ENCODE measurements around the gene THUMPD2.

THUMPD2 gene

DNA sequence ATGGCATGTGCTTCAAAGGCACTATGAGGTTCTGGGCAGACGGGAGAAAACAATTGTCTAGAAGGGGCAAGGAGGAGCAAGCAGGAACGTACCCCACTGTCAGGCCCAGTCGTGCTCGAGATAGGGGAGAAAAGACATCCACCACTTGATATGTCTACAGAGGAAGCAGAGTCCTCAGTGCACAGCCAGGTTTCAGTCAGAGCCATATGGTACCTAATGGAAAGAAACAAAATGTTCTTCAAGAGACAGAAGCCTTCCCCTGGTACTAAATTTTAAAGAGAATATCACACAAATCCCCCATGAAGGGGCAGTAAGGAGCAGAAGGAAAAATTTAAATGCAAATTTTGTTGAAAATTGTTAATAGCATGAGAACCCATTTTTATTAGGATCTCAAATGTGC is 21.9 kb downstream of the THUMPD2 start:
- Histone ChIP-seq H3K4me1 (ENCODE audit: control insufficient read depth, insufficient read depth, low read length) (no peaks in the 10 kb centered on the region), H3K9me3 (ENCODE audit: control insufficient read depth, insufficient read depth, low read length) (no peaks in the 10 kb centered on the region), H3K9ac (ENCODE audit: low read depth, low read length) (no peak overlapping the region), H3K27ac (ENCODE audit: low read depth, low read length) (no peak overlapping the region), H3K4me3 (ENCODE audit: low read depth, low read length) (no peak overlapping the region), H3K36me3 (ENCODE audit: control insufficient read depth, insufficient read depth, low read length) (peaks cover 98% of the 10 kb centered on the region), H3K27me3 (ENCODE audit: control insufficient read depth, insufficient read depth, low read length) (no peaks in the 10 kb centered on the region)

DNA sequence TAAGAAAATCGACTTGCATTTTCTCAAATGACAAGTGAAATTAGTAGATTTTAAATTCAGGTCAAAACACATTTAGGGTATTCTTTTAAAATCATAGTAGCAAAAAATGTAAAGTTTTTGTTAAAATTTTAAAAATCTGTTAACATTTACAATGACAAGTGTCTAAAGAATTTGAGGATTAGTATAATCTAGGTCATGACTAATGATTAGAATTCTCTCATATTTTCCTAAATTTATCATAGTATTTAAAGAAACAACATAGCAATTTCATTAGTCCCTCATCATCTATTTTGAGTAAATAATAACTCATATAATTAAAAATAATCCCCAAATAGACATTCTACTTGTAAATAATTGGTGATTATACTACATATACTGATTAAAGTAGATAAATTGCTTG is 23.6 kb downstream of the THUMPD2 start:
- Histone ChIP-seq H3K36me3 (ENCODE audit: control insufficient read depth, insufficient read depth, low read length) (peaks cover 98% of the 10 kb centered on the region), H3K27ac (ENCODE audit: low read depth, low read length) (no peak overlapping the region), H3K4me3 (ENCODE audit: low read depth, low read length) (no peak overlapping the region), H3K9ac (ENCODE audit: low read depth, low read length) (no peak overlapping the region), H3K27me3 (ENCODE audit: control insufficient read depth, insufficient read depth, low read length) (no peaks in the 10 kb centered on the region), H3K4me1 (ENCODE audit: control insufficient read depth, insufficient read depth, low read length) (no peaks in the 10 kb centered on the region), H3K9me3 (ENCODE audit: control insufficient read depth, insufficient read depth, low read length) (no peaks in the 10 kb centered on the region)

GRCh38 chr2:39743269-39743776 is 35.7 kb downstream of the THUMPD2 start:
- Histone ChIP-seq H3K4me1 (ENCODE audit: control insufficient read depth, insufficient read depth, low read length) (peaks cover 4% of the 10 kb centered on the region; the same call in 1 of the 2 replicates), H3K27me3 (ENCODE audit: control insufficient read depth, insufficient read depth, low read length) (no peaks in the 10 kb centered on the region), H3K36me3 (ENCODE audit: control insufficient read depth, insufficient read depth, low read length) (peaks cover 69% of the 10 kb centered on the region), H3K27ac (ENCODE audit: low read depth, low read length) (no peak overlapping the region), H3K9me3 (ENCODE audit: control insufficient read depth, insufficient read depth, low read length) (no peaks in the 10 kb centered on the region), H3K9ac (ENCODE audit: low read depth, low read length) (no peak overlapping the region), H3K4me3 (ENCODE audit: low read depth, low read length) (no peak overlapping the region)

- Histone ChIP-seq H3K27ac (ENCODE audit: low read depth, low read length) (no peak overlapping the region), H3K4me3 (ENCODE audit: low read depth, low read length) (no peak overlapping the region), H3K36me3 (ENCODE audit: control insufficient read depth, insufficient read depth, low read length) (peaks cover 59% of the 10 kb centered on the region)
Measured at GRCh38 chr2:39741871-39742270, 37.2 kb downstream of the THUMPD2 start.

GRCh38 chr2:39739386-39739785 is 39.7 kb downstream of the THUMPD2 start:
- H3K27ac ChIP-seq (ENCODE audit: low read depth, low read length), result no peak overlapping the region
- no peaks in the 10 kb centered on the region for H3K9me3 ChIP-seq (ENCODE audit: control insufficient read depth, insufficient read depth, low read length)
- H3K9ac ChIP-seq (ENCODE audit: low read depth, low read length), result no peak overlapping the region
- peaks cover 74% of the 10 kb centered on the region for H3K36me3 ChIP-seq (ENCODE audit: control insufficient read depth, insufficient read depth, low read length)
- H3K4me3 ChIP-seq (ENCODE audit: low read depth, low read length), result no peak overlapping the region
- peaks cover 16% of the 10 kb centered on the region for H3K4me1 ChIP-seq (ENCODE audit: control insufficient read depth, insufficient read depth, low read length)
- no peaks in the 10 kb centered on the region for H3K27me3 ChIP-seq (ENCODE audit: control insufficient read depth, insufficient read depth, low read length)

More at GRCh38 chr2:39741871-39742270, 37.2 kb downstream of the THUMPD2 start:
- Histone ChIP-seq H3K9ac (ENCODE audit: low read depth, low read length) (no peak overlapping the region), H3K27me3 (ENCODE audit: control insufficient read depth, insufficient read depth, low read length) (no peaks in the 10 kb centered on the region), H3K9me3 (ENCODE audit: control insufficient read depth, insufficient read depth, low read length) (no peaks in the 10 kb centered on the region), H3K4me1 (ENCODE audit: control insufficient read depth, insufficient read depth, low read length) (peaks cover 11% of the 10 kb centered on the region)

DNA sequence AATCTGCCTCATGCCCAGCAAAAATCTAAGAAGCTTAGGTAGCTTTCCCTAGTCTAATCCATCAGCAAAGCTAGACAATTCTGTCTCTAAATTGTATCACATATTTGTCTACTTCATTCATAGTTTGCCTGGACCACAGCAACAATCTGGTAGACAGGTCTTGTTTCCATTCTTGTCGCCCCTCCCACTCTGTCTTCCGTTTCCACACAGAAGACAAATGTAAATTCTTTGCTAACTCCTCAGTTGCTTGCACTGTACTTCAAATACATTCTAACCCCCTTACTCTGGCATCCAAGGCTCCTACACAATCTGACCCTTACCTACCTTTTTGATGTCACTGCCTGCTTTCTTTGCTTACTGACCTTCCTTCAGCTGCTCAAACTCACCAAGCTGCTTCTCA is 40.1 kb downstream of the THUMPD2 start:
- Histone ChIP-seq H3K36me3 (ENCODE audit: control insufficient read depth, insufficient read depth, low read length) (peaks cover 70% of the 10 kb centered on the region), H3K4me3 (ENCODE audit: low read depth, low read length) (no peak overlapping the region), H3K27ac (ENCODE audit: low read depth, low read length) (no peak overlapping the region), H3K9ac (ENCODE audit: low read depth, low read length) (no peak overlapping the region), H3K9me3 (ENCODE audit: control insufficient read depth, insufficient read depth, low read length) (no peaks in the 10 kb centered on the region), H3K4me1 (ENCODE audit: control insufficient read depth, insufficient read depth, low read length) (peaks cover 16% of the 10 kb centered on the region), H3K27me3 (ENCODE audit: control insufficient read depth, insufficient read depth, low read length) (no peaks in the 10 kb centered on the region)

- no peak overlapping the region for H3K4me3 ChIP-seq (ENCODE audit: low read depth, low read length)
- H3K4me1 ChIP-seq (ENCODE audit: control insufficient read depth, insufficient read depth, low read length), result peaks cover 13% of the 10 kb centered on the region
- H3K27ac ChIP-seq (ENCODE audit: low read depth, low read length), result no peak overlapping the region
- no peak overlapping the region for H3K9ac ChIP-seq (ENCODE audit: low read depth, low read length)
- no peaks in the 10 kb centered on the region for H3K9me3 ChIP-seq (ENCODE audit: control insufficient read depth, insufficient read depth, low read length)
- no peaks in the 10 kb centered on the region for H3K27me3 ChIP-seq (ENCODE audit: control insufficient read depth, insufficient read depth, low read length)
- peaks cover 66% of the 10 kb centered on the region for H3K36me3 ChIP-seq (ENCODE audit: control insufficient read depth, insufficient read depth, low read length)
Measured at GRCh38 chr2:39737661-39738060, 41.4 kb downstream of the THUMPD2 start.

DNA sequence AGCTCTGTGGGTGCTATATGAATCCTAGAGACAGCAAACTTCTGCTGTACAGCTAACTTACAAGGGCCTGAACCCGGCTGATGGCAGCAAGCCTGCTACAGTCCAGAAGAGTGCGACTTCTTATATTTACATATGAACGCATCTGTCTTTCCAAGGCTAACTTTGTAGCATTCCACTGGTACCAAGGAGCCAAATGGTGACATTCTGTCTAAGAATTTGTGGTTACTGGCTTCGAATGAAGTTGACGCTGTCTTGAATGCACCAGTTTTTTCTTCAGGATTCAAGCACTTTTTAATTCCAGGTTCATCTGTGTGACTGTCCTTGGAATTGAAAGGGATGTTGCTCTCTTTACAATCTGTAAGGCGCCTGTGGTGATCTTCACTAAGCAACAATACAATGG is 42.4 kb downstream of the THUMPD2 start:
- peaks cover 13% of the 10 kb centered on the region for H3K4me1 ChIP-seq (ENCODE audit: control insufficient read depth, insufficient read depth, low read length)
- no peaks in the 10 kb centered on the region for H3K27me3 ChIP-seq (ENCODE audit: control insufficient read depth, insufficient read depth, low read length)
- peaks cover 55% of the 10 kb centered on the region for H3K36me3 ChIP-seq (ENCODE audit: control insufficient read depth, insufficient read depth, low read length)
- no peak overlapping the region for H3K9ac ChIP-seq (ENCODE audit: low read depth, low read length)
- H3K9me3 ChIP-seq (ENCODE audit: control insufficient read depth, insufficient read depth, low read length), result no peaks in the 10 kb centered on the region
- H3K27ac ChIP-seq (ENCODE audit: low read depth, low read length), result no peak overlapping the region
- no peak overlapping the region for H3K4me3 ChIP-seq (ENCODE audit: low read depth, low read length)

DNA sequence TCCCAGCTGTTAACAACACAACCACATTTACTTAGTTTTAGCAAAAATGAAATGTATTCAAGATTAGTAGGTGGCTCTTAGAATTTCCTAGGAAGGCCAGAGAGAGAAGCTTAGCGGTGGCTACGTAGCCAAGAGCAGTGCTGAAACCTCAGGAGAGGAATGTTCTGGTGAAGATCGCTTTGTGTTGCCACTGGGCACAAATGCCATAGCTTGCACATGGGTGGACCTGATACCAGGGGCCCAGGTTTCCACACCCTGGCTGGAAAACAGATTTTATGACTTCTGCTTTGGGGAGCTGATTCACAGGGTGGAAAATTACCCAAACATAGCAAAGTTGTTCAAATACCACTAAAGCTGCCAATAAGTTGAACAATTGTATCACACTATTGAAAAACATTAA is 43.4 kb downstream of the THUMPD2 start:
- Histone ChIP-seq H3K36me3 (ENCODE audit: control insufficient read depth, insufficient read depth, low read length) (peaks cover 45% of the 10 kb centered on the region), H3K27ac (ENCODE audit: low read depth, low read length) (no peak overlapping the region), H3K4me1 (ENCODE audit: control insufficient read depth, insufficient read depth, low read length) (peaks cover 13% of the 10 kb centered on the region), H3K4me3 (ENCODE audit: low read depth, low read length) (no peak overlapping the region), H3K9ac (ENCODE audit: low read depth, low read length) (no peak overlapping the region), H3K9me3 (ENCODE audit: control insufficient read depth, insufficient read depth, low read length) (no peaks in the 10 kb centered on the region), H3K27me3 (ENCODE audit: control insufficient read depth, insufficient read depth, low read length) (no peaks in the 10 kb centered on the region)

GRCh38 chr2:39734445-39734844 is 44.6 kb downstream of the THUMPD2 start:
- Histone ChIP-seq H3K27ac (ENCODE audit: low read depth, low read length) (no peak overlapping the region), H3K9me3 (ENCODE audit: control insufficient read depth, insufficient read depth, low read length) (no peaks in the 10 kb centered on the region), H3K4me1 (ENCODE audit: control insufficient read depth, insufficient read depth, low read length) (peaks cover 13% of the 10 kb centered on the region), H3K9ac (ENCODE audit: low read depth, low read length) (no peak overlapping the region), H3K27me3 (ENCODE audit: control insufficient read depth, insufficient read depth, low read length) (no peaks in the 10 kb centered on the region), H3K36me3 (ENCODE audit: control insufficient read depth, insufficient read depth, low read length) (peaks cover 37% of the 10 kb centered on the region), H3K4me3 (ENCODE audit: low read depth, low read length) (no peak overlapping the region)

DNA sequence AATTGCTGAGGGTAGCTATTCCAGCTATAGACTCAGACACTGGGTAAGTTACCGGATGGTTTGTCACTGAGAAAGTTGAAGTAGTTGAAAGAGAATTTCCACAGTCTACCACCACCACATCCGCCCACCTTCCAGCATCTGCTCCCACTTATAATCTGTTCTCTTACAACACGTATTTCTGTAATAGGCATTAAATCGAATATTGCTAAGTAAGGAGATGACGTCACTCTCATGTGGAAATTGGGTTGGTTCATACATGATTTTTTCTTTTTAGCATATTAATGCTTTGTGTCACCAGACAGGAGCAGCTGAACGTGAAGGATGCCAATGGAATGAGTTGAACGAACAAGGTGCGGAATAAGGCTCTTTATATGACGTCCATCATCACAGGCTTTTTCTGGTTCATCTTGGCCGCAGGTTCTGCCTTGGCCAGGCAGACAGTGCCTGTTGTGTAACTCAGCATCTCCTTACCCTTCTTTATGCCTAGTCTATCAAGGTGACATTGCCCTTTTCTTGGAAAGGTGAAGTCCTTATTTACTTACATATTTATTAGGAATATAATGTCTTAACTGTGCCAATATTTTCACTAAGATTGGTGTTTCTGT is 45.9 kb downstream of the THUMPD2 start:
- H3K9ac ChIP-seq (ENCODE audit: low read depth, low read length), result no peak overlapping the region
- H3K27ac ChIP-seq (ENCODE audit: low read depth, low read length), result no peak overlapping the region
- H3K4me3 ChIP-seq (ENCODE audit: low read depth, low read length), result no peak overlapping the region
- H3K9me3 ChIP-seq (ENCODE audit: control insufficient read depth, insufficient read depth, low read length), result no peaks in the 10 kb centered on the region
- no peaks in the 10 kb centered on the region for H3K27me3 ChIP-seq (ENCODE audit: control insufficient read depth, insufficient read depth, low read length)
- peaks cover 13% of the 10 kb centered on the region for H3K4me1 ChIP-seq (ENCODE audit: control insufficient read depth, insufficient read depth, low read length)
- peaks cover 34% of the 10 kb centered on the region for H3K36me3 ChIP-seq (ENCODE audit: control insufficient read depth, insufficient read depth, low read length)

All from HUES48 (cell line).